Sciatic nerve (tissue), 2 donors: ENCODE results near the gene HSDL1. TPM values are rescaled to one million over a fixed set of nuclear protein-coding genes. Genes with fewer than 3 reads are reported as not detected.
"Not testable (repeated sequence)": the region's sequence is repeated elsewhere in the genome, so short reads cannot be mapped to it uniquely, and the experiment has no call there.

ENCODE experiments used
- ATAC-seq: fragments of 200-7000 bp; cut with Tn5 transposase; one replicate; pipeline ENCODE4 v1.9.1; 2020; ENCODE audit warnings: mild to moderate bottlenecking, moderate library complexity
- DNase-seq: peaks from one replicate; pipeline ENCODE4 v3.0.0-alpha.2; 2020; ENCODE audit warnings: low spot score
- intact Hi-C: fragments of 100-400 bp; cut with DNase I; formaldehyde crosslinking; loops from one replicate; pipeline ENCODE4 v1.14.2; 2022
- total RNA-seq: library from RNA; stranded (reverse); fragmentation: NEBNext Ultra II Directional; extraction: Animal tissue kit (Norgen Biotek cat#: 25700); gene quantifications from one replicate; pipeline ENCODE4 v1.2.1, GENCODE V29; 2021
- donor health status: DM: no; HTN: no; CAD: no.
- donor health status: DM: no; HTN: no; CAD: no.

HSDL1 gene
- total RNA-seq, 1 donor from 2014 or later = 31.3 TPM

- ATAC-seq = no peak
- intact Hi-C loops = no loop called here
- DNase-seq = no peak
Observed at GRCh38 chr16:84143784-84144199, 1.2 kb downstream of the HSDL1 start.

- no peak for ATAC-seq
- intact Hi-C loops = no loop called here
- DNase-seq = no peak
Observed at GRCh38 chr16:84143081-84143480, 1.9 kb downstream of the HSDL1 start.

GRCh38 chr16:84141143-84141670 lies 3.8 kb downstream of the HSDL1 start:
- DNase-seq (no peak), ATAC-seq (no peak)
- intact Hi-C loops = no loop called here

- DNase-seq (no peak), ATAC-seq (peak; percentile 6)
- intact Hi-C loops = no loop called here
Observed at GRCh38 chr16:84139628-84140258, 5.2 kb downstream of the HSDL1 start.

- intact Hi-C loops = no loop called here
- DNase-seq (no peak), ATAC-seq (peak; percentile 69)
Observed at GRCh38 chr16:84138824-84139627, 6.0 kb downstream of the HSDL1 start.

DNA sequence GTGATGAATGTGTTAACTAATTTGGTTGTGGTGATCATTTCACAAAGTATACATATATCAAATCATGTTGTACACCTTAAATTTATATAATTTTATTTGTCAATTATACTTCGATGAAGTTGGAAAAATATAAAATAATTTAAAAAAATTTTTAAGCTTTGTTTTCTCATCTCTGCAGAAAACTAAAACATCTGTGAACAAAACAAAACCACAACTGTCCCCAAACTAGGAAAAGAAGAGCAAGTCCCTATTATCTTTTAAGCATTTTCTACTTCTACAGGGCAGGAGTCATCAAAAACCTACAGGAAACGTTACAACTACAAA lies 6.5 kb downstream of the HSDL1 start:
- intact Hi-C loops = no loop called here
- DNase-seq = no peak
- ATAC-seq = no peak

- intact Hi-C loops = no loop called here
- DNase-seq (no peak), ATAC-seq (no peak)
Observed at GRCh38 chr16:84137769-84138357, 7.1 kb downstream of the HSDL1 start.

DNA sequence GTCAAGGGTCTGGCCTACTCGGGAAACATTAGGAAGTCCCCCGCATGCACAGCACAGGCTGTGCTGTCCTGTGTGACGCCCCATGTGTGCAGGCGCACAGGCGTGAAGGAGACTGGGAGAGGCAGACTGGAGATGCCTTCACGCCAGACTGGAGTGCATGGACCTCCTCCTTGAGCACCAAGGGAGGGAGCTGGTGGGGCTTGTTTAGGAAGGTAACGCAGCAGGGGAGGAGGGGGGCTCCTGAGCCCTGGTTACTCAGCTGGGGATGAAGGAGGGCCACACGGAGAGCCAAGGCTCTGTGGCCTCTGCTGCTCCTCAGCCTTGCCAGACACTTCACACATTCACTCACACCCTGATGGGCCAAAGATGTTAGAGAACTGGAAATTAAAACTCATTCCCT lies 7.7 kb downstream of the HSDL1 start:
- intact Hi-C loops = no loop called here
- no peak for DNase-seq
- peak; percentile 33 for ATAC-seq

- intact Hi-C loops = no loop called here
- peak; percentile 35 for ATAC-seq
Observed at GRCh38 chr16:84136331-84137125, 8.4 kb downstream of the HSDL1 start.

DNA sequence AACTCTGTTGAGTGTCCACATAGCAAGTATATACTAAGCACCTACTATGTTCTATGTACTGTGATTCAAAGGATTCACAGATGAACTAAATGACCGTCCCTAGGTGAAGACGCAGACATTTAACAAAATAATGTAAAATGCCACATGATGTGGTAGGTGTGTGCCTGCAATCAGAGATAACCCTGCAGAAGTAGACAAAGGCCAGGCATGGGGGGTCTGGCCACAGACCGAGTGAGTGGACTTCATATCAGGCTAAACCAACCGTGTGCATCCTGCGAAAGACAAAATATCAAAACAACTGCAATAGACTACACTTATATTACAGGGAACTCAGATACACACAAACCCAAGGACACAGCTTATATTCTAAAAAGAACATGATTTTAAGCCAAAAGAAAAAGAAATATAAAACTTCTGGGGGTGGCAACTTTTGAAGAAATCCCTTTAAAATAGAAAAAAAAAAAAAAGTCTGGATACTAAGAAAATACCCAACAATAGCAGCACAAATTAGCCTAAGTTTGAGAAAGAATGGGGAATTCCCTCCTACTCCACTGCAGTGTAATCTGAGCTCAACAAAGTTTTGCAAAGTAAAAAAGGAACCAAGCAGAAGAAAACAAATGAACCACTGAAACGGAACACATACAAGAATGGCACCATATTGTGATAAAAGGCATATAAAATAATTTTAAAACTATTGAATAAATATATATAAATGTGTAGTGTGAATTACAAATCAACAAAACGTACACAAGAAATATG lies 12.3 kb downstream of the HSDL1 start:
- intact Hi-C loops = no loop called here
- no peak for DNase-seq

More at GRCh38 chr16:84136331-84137125, 8.4 kb downstream of the HSDL1 start:
- no peak for DNase-seq

GRCh38 chr16:84131117-84131516 lies 13.9 kb downstream of the HSDL1 start:
- no peak for ATAC-seq

More for the DNA sequence above, 12.3 kb downstream of the HSDL1 start:
- no peak for ATAC-seq

DNA sequence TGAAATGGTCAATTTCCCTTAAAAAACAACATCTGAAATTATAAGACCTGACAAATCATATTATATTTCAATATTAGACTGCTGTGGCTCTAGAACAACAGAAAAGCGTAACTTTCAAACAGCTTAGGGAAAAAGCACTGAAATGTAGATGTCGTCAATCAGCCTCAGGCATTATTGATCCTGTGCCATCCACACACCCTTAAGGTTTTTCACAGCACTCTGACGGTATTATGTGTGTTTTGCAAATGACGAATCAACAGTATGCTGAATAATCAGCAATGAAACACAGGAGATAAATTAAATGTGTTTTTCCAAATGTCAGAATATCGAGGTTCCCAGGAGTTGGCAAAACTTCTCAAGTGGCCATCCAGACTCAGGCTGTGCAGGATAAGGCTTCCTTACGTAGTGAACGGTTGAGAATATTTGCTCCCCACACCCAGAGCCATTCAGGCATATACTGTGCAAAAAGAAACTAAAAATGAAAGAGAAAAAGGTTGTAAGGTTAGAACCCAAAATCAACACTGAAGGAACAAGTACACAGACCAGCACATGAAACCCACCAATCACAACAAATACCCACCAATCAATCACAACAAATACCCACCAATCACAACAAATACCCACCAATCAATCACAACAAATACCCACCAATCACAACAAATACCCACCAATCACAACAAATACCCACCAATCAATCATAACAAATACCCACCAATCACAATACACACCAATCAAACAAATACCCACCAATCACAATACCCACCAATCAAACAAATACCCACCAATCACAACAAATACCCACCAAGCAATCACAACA lies 20.5 kb downstream of the HSDL1 start:
- ATAC-seq (no peak), DNase-seq (no peak)
- intact Hi-C loops = no loop called here

More at GRCh38 chr16:84131117-84131516, 13.9 kb downstream of the HSDL1 start:
- intact Hi-C loops = no loop called here
- DNase-seq = no peak

DNA sequence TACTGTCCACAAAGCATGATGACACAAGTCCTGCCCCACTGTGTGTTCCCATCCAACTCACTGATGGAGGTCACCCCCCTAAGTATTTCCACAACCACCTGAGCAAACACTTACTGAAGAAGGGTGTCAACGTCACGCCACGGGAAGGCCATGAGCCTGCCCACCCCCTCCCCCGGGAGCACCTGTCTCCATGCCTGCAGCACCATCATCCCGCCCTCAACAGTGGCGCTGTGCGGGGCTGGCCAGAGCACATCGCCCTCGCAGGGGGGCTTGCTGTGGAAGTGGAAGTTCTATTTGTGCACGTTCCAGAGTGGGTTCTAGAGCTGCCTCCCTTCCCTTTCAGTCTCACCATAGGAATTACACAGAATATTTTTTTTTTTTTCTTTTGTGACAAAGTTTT lies 24.0 kb downstream of the HSDL1 start:
- ATAC-seq = no peak
- intact Hi-C loops = no loop called here
- DNase-seq = no peak

GRCh38 chr16:84120023-84120422 lies 25.0 kb downstream of the HSDL1 start:
- DNase-seq = no peak
- no peak for ATAC-seq
- intact Hi-C loops = no loop called here

DNA sequence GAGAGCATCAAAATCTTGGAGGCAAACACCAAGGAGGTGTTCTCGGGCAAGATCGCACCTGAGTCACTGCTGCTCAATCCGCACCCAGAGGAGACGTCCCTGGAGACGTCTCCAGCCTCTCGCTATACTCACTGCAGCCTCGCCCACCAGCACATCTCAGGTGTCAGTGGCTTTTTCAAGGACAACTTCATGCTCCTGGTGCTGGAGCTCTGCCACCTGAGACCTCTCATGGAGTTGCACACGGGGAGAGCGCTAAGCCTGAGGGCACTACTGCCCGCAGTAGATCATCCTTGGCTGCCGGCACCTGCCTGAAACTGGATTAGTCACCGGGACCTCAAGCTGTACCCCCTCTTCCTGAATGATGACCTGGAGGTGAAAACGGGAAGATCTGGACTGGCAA lies 25.6 kb downstream of the HSDL1 start:
- ATAC-seq = no peak
- intact Hi-C loops = loop anchor here (5.0 kb wide), 1 partner anchor 603 kb away; no protein-coding TSS in a partner anchor
- no peak for DNase-seq

- intact Hi-C loops = loop anchor here (5.0 kb wide), 1 partner anchor 604 kb away; no protein-coding TSS in a partner anchor
- not testable (repeated sequence) for ATAC-seq
Observed at GRCh38 chr16:84118315-84118714, 26.7 kb downstream of the HSDL1 start.

DNA sequence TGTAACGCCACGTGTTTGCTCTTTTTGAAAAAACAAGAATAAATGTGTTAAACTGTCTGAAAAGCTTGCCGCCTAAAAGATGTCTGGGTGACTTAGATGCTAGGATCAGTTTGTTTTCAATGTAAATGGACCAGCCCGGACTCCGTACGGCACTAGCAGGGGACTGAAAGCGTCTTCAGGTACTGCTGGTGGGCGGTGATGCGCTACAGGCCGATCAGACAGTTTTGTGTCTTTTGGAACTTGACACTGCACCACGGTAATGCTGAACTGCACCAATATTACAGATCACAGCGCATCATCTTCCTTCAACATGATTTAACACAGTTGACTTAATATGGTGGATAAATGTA lies 27.5 kb downstream of the HSDL1 start:
- ATAC-seq = peak; percentile 7
- intact Hi-C loops = loop anchor here (5.0 kb wide), 1 partner anchor 605 kb away; no protein-coding TSS in a partner anchor
- DNase-seq = no peak

More at GRCh38 chr16:84118315-84118714, 26.7 kb downstream of the HSDL1 start:
- not testable (repeated sequence) for DNase-seq
